ENCODE results near the gene GRIK3.

Gene GRIK3

GRCh38 chr1:37036667-37037053 lies 2.3 kb upstream of the GRIK3 start:
- no peak for DNase-seq (ENCODE audit: low spot score)
- Mint-ChIP-seq H3K27me3 (ENCODE audit: low read depth) (peaks cover 68% of the 10 kb centered on the region), H3K9me3 (no peaks in the 10 kb centered on the region), H3K4me3 (no peak overlapping the region), H3K27ac (no peak overlapping the region), H3K36me3 (ENCODE audit: low read depth) (no peaks in the 10 kb centered on the region), H3K4me1 (ENCODE audit: low read depth) (no peaks in the 10 kb centered on the region)

GRCh38 chr1:37035796-37036666 lies 1.7 kb upstream of the GRIK3 start:
- Mint-ChIP-seq H3K27ac (no peak overlapping the region), H3K4me1 (ENCODE audit: low read depth) (no peaks in the 10 kb centered on the region), H3K9me3 (no peaks in the 10 kb centered on the region), H3K27me3 (ENCODE audit: low read depth) (peaks cover 73% of the 10 kb centered on the region), H3K4me3 (no peak overlapping the region), H3K36me3 (ENCODE audit: low read depth) (no peaks in the 10 kb centered on the region)
- no peak for DNase-seq (ENCODE audit: low spot score)

GRCh38 chr1:37035014-37035691 lies 838 bp upstream of the GRIK3 start:
- Mint-ChIP-seq H3K9me3 (no peaks in the 10 kb centered on the region), H3K36me3 (ENCODE audit: low read depth) (no peaks in the 10 kb centered on the region), H3K27ac (no peak overlapping the region), H3K4me1 (ENCODE audit: low read depth) (no peaks in the 10 kb centered on the region), H3K4me3 (no peak overlapping the region), H3K27me3 (ENCODE audit: low read depth) (peaks cover 75% of the 10 kb centered on the region)
- DNase-seq (ENCODE audit: low spot score): no peak

- H3K27me3 Mint-ChIP-seq (ENCODE audit: low read depth): peaks cover 65% of the 10 kb centered on the region
These were observed 787 bp downstream of the GRIK3 start for GRCh38 chr1:37033355-37034101.

GRCh38 chr1:37032660-37033354 lies 1.5 kb downstream of the GRIK3 start:
- Mint-ChIP-seq H3K27ac (no peak overlapping the region), H3K36me3 (ENCODE audit: low read depth) (no peaks in the 10 kb centered on the region), H3K4me3 (no peak overlapping the region), H3K9me3 (no peaks in the 10 kb centered on the region), H3K4me1 (ENCODE audit: low read depth) (no peaks in the 10 kb centered on the region), H3K27me3 (ENCODE audit: low read depth) (peaks cover 61% of the 10 kb centered on the region)
- no peak for DNase-seq (ENCODE audit: low spot score)

More at GRCh38 chr1:37033355-37034101, 787 bp downstream of the GRIK3 start:
- Mint-ChIP-seq H3K4me1 (ENCODE audit: low read depth) (no peaks in the 10 kb centered on the region), H3K36me3 (ENCODE audit: low read depth) (no peaks in the 10 kb centered on the region), H3K9me3 (no peaks in the 10 kb centered on the region), H3K4me3 (no peak overlapping the region), H3K27ac (no peak overlapping the region)
- no peak for DNase-seq (ENCODE audit: low spot score)

- no peak for DNase-seq (ENCODE audit: low spot score)
- H3K27ac Mint-ChIP-seq: no peak overlapping the region
- H3K9me3 Mint-ChIP-seq: no peaks in the 10 kb centered on the region
- peaks cover 58% of the 10 kb centered on the region for H3K27me3 Mint-ChIP-seq (ENCODE audit: low read depth)
- H3K4me1 Mint-ChIP-seq (ENCODE audit: low read depth): no peaks in the 10 kb centered on the region
- no peak overlapping the region for H3K4me3 Mint-ChIP-seq
- no peaks in the 10 kb centered on the region for H3K36me3 Mint-ChIP-seq (ENCODE audit: low read depth)
These were observed 2.4 kb downstream of the GRIK3 start for GRCh38 chr1:37031871-37032270.

GRCh38 chr1:37031429-37031828 lies 2.9 kb downstream of the GRIK3 start:
- no peak overlapping the region for H3K27ac Mint-ChIP-seq
- H3K36me3 Mint-ChIP-seq (ENCODE audit: low read depth): no peaks in the 10 kb centered on the region
- DNase-seq (ENCODE audit: low spot score): no peak
- no peaks in the 10 kb centered on the region for H3K4me1 Mint-ChIP-seq (ENCODE audit: low read depth)
- H3K9me3 Mint-ChIP-seq: no peaks in the 10 kb centered on the region
- H3K27me3 Mint-ChIP-seq (ENCODE audit: low read depth): peaks cover 54% of the 10 kb centered on the region
- H3K4me3 Mint-ChIP-seq: no peak overlapping the region

GRCh38 chr1:37028981-37029617 lies 5.2 kb downstream of the GRIK3 start:
- Mint-ChIP-seq H3K27ac (no peak overlapping the region), H3K36me3 (ENCODE audit: low read depth) (no peaks in the 10 kb centered on the region), H3K4me3 (no peak overlapping the region), H3K27me3 (ENCODE audit: low read depth) (peaks cover 37% of the 10 kb centered on the region), H3K4me1 (ENCODE audit: low read depth) (no peaks in the 10 kb centered on the region), H3K9me3 (no peaks in the 10 kb centered on the region)
- no peak for DNase-seq (ENCODE audit: low spot score)

GRCh38 chr1:37021502-37021901 lies 12.8 kb downstream of the GRIK3 start:
- Mint-ChIP-seq H3K4me3 (no peak overlapping the region), H3K36me3 (ENCODE audit: low read depth) (no peaks in the 10 kb centered on the region), H3K9me3 (no peaks in the 10 kb centered on the region), H3K4me1 (ENCODE audit: low read depth) (no peaks in the 10 kb centered on the region), H3K27me3 (ENCODE audit: low read depth) (no peaks in the 10 kb centered on the region), H3K27ac (no peak overlapping the region)
- DNase-seq (ENCODE audit: low spot score): no peak

- H3K36me3 Mint-ChIP-seq (ENCODE audit: low read depth): no peaks in the 10 kb centered on the region
- H3K4me1 Mint-ChIP-seq (ENCODE audit: low read depth): no peaks in the 10 kb centered on the region
- H3K4me3 Mint-ChIP-seq: no peak overlapping the region
- H3K9me3 Mint-ChIP-seq: no peaks in the 10 kb centered on the region
- DNase-seq (ENCODE audit: low spot score): no peak
- H3K27ac Mint-ChIP-seq: no peak overlapping the region
- H3K27me3 Mint-ChIP-seq (ENCODE audit: low read depth): no peaks in the 10 kb centered on the region
These were observed 13.6 kb downstream of the GRIK3 start for GRCh38 chr1:37020653-37021277.

- H3K4me1 Mint-ChIP-seq (ENCODE audit: low read depth): no peaks in the 10 kb centered on the region
These were observed 15.8 kb downstream of the GRIK3 start for GRCh38 chr1:37018510-37018909.

GRCh38 chr1:37017720-37018119 lies 16.6 kb downstream of the GRIK3 start:
- H3K4me3 Mint-ChIP-seq: no peak overlapping the region
- H3K4me1 Mint-ChIP-seq (ENCODE audit: low read depth): no peaks in the 10 kb centered on the region
- no peak overlapping the region for H3K27ac Mint-ChIP-seq
- no peaks in the 10 kb centered on the region for H3K9me3 Mint-ChIP-seq
- H3K27me3 Mint-ChIP-seq (ENCODE audit: low read depth): no peaks in the 10 kb centered on the region
- H3K36me3 Mint-ChIP-seq (ENCODE audit: low read depth): no peaks in the 10 kb centered on the region
- no peak for DNase-seq (ENCODE audit: low spot score)

More at GRCh38 chr1:37018510-37018909, 15.8 kb downstream of the GRIK3 start:
- Mint-ChIP-seq H3K27me3 (ENCODE audit: low read depth) (no peaks in the 10 kb centered on the region), H3K36me3 (ENCODE audit: low read depth) (no peaks in the 10 kb centered on the region), H3K27ac (no peak overlapping the region), H3K4me3 (no peak overlapping the region), H3K9me3 (no peaks in the 10 kb centered on the region)
- DNase-seq (ENCODE audit: low spot score): no peak

- Mint-ChIP-seq H3K4me3 (no peak overlapping the region), H3K4me1 (ENCODE audit: low read depth) (no peaks in the 10 kb centered on the region), H3K27ac (no peak overlapping the region), H3K36me3 (ENCODE audit: low read depth) (no peaks in the 10 kb centered on the region), H3K9me3 (no peaks in the 10 kb centered on the region), H3K27me3 (ENCODE audit: low read depth) (no peaks in the 10 kb centered on the region)
- no peak for DNase-seq (ENCODE audit: low spot score)
These were observed 18.2 kb downstream of the GRIK3 start for GRCh38 chr1:37016121-37016520.
